Endothelial cell of umbilical vein (primary cell): Measurements from ENCODE around the gene CLEC16A. TPM values are rescaled to one million over a fixed set of nuclear protein-coding genes. Genes with fewer than 3 reads are reported as not detected.

Experiments
- BruUV-seq: library from RNA; stranded (reverse); fragments of 400-500 nt; replicated peaks from 2 replicates; lab custom pipeline; 2021; lab: Mats Ljungman, UMichigan
- CTCF ChIA-PET: fragments of 300-600, 350-600 bp; sonication (Branson Sonifier 250); formaldehyde crosslinking; loops from one replicate; lab custom pipeline; 2021; ENCODE audit warnings: antibody characterized with exemption, inconsistent platforms; lab: Charles Lee
- POLR2A ChIA-PET: fragments of 300-600, 350-600 bp; sonication (Branson Sonifier 250); formaldehyde crosslinking; loops from one replicate; lab custom pipeline; 2021; ENCODE audit warnings: antibody characterized with exemption, inconsistent platforms; lab: Charles Lee
- DNase-seq: peaks from one replicate; pipeline ENCODE4 v3.0.0-alpha.2; 2011; ENCODE audit warnings: low read depth, low spot score
- FAIRE-seq: peaks from 2 replicates; lab custom pipeline; 2011; peaks lifted over from hg19 to GRCh38; lab: Jason Lieb, UNC
- H2AFZ ChIP-seq: 2 replicates; pipeline ENCODE4 v1.6.0; 2012; ENCODE audit warnings: low read depth, low read length, control low read depth, inconsistent platforms
- H3K27ac ChIP-seq: 2 replicates; pipeline ENCODE4 v1.5.1; 2011; ENCODE audit warnings: low read depth, mild to moderate bottlenecking, control low read depth, low read length, moderate library complexity; ENCODE audit not compliant: insufficient read depth
- H3K27me3 ChIP-seq, 2 experiments: 2 replicates each; pipeline versions ENCODE4 v1.6.0 to v1.6.1; 2011; ENCODE audit warnings: low read length in 2 of 2, mixed read lengths in 1 of 2; ENCODE audit not compliant: control insufficient read depth in 2 of 2, insufficient read depth in 2 of 2
- H3K36me3 ChIP-seq, 2 experiments: 2 replicates in 1 of 2; 3 replicates in 1 of 2; pipeline ENCODE4 v1.5.1; 2011; ENCODE audit warnings: low read length in 2 of 2, mild to moderate bottlenecking in 1 of 2, moderate library complexity in 1 of 2; ENCODE audit not compliant: control insufficient read depth in 2 of 2, insufficient read depth in 2 of 2; ENCODE audit errors: extremely low read depth in 1 of 2
- H3K4me1 ChIP-seq: 3 replicates; pipeline ENCODE4 v1.5.1; 2011; ENCODE audit warnings: mild to moderate bottlenecking, low read length; ENCODE audit not compliant: control insufficient read depth, insufficient read depth; ENCODE audit errors: extremely low read depth
- H3K4me2 ChIP-seq: 2 replicates; pipeline ENCODE4 v1.6.1; 2011; ENCODE audit warnings: low read length, control low read depth, mixed read lengths; ENCODE audit not compliant: insufficient read depth
- H3K4me3 ChIP-seq, 3 experiments: fragments of 200-600 bp in 1 of 3; sonication (generic), shearing (Covaris generic) in 1 of 3; replicated peaks in 1 of 3; 2 replicates each; pipeline ENCODE4 v1.5.1; 2011 to 2016; ENCODE audit warnings: control low read depth in 3 of 3, low read length in 3 of 3, mild to moderate bottlenecking in 2 of 3, inconsistent platforms in 1 of 3, low read depth in 1 of 3, moderate library complexity in 1 of 3; ENCODE audit not compliant: insufficient read depth in 1 of 3
- H3K79me2 ChIP-seq: 2 replicates; pipeline ENCODE4 v1.6.0; 2012; ENCODE audit warnings: low read length, inconsistent platforms; ENCODE audit not compliant: control insufficient read depth, insufficient read depth
- H3K9ac ChIP-seq: replicated peaks from 2 replicates; pipeline ENCODE3; 2011; ENCODE audit warnings: low read length, control low read depth; ENCODE audit not compliant: insufficient read depth; ENCODE audit errors: extremely low read depth
- H3K9me1 ChIP-seq: replicated peaks from 3 replicates; pipeline ENCODE4 v1.6.0; 2011; ENCODE audit warnings: mild to moderate bottlenecking, low read length; ENCODE audit not compliant: control insufficient read depth, insufficient read depth; ENCODE audit errors: extremely low read depth
- H3K9me3 ChIP-seq: replicated peaks from 2 replicates; pipeline ENCODE4 v1.5.1; 2012; ENCODE audit warnings: low read length, inconsistent platforms; ENCODE audit not compliant: control insufficient read depth, insufficient read depth
- H4K20me1 ChIP-seq: replicated peaks from 2 replicates; pipeline ENCODE3; 2011; ENCODE audit warnings: mild to moderate bottlenecking, low read length; ENCODE audit not compliant: control insufficient read depth, insufficient read depth; ENCODE audit errors: extremely low read depth
- CTCF ChIP-seq, 2 donors: IDR thresholded peaks; 1 replicate in 1 of 2; 2 replicates in 1 of 2; pipeline ENCODE4 v1.5.1; 2011; ENCODE audit warnings: low read length in 2 of 2, mild to moderate bottlenecking in 2 of 2, moderate library complexity in 2 of 2, control low read depth in 1 of 2, inconsistent platforms in 1 of 2, low read depth in 1 of 2; ENCODE audit not compliant: insufficient read depth in 1 of 2; ENCODE audit errors: extremely low read depth in 1 of 2
- EZH2 ChIP-seq: IDR thresholded peaks from 2 replicates; pipeline ENCODE4 v1.6.1; 2012; ENCODE audit warnings: borderline replicate concordance, low read depth, mild to moderate bottlenecking, moderate library complexity, low read length, inconsistent platforms; ENCODE audit not compliant: severe bottlenecking
- FOS ChIP-seq: IDR thresholded peaks from 2 replicates; pipeline ENCODE4 v1.6.1; 2011; ENCODE audit warnings: mild to moderate bottlenecking, low read length, moderate library complexity, borderline replicate concordance; ENCODE audit not compliant: insufficient read depth
- GATA2 ChIP-seq: IDR thresholded peaks from 2 replicates; pipeline ENCODE4 v1.7.0; 2011; ENCODE audit warnings: low read depth, mild to moderate bottlenecking, moderate library complexity, mixed read lengths, low read length; ENCODE audit not compliant: insufficient read length, insufficient read depth
- JUN ChIP-seq: IDR thresholded peaks from 2 replicates; pipeline ENCODE4 v1.6.1; 2011; ENCODE audit warnings: borderline replicate concordance, low read depth; ENCODE audit not compliant: insufficient read length, insufficient read depth
- MAX ChIP-seq: IDR thresholded peaks from 2 replicates; pipeline ENCODE4 v1.6.1; 2011; ENCODE audit not compliant: insufficient read depth, insufficient read length
- MYC ChIP-seq: IDR thresholded peaks from one replicate; pipeline ENCODE4 v1.6.1; 2011; ENCODE audit warnings: mild to moderate bottlenecking, low read depth, low read length
- POLR2A ChIP-seq: IDR thresholded peaks from 2 replicates; pipeline ENCODE4 v1.6.1; 2012; ENCODE audit warnings: low read depth, mild to moderate bottlenecking, control low read depth, low read length
- POLR2AphosphoS5 ChIP-seq: IDR thresholded peaks from 2 replicates; pipeline ENCODE4 v1.6.1; 2012; ENCODE audit warnings: low read depth, mild to moderate bottlenecking, control low read depth, low read length, moderate library complexity; ENCODE audit not compliant: insufficient read depth
- dilution Hi-C: fragments of 300-500 bp; cut with MboI; formaldehyde crosslinking; loops from one replicate; pipeline ENCODE4 v1.15.0; 2019; ENCODE audit warnings: low sequenced_read_pairs; ENCODE audit not compliant: extremely low pct_ligation_motif_present
- intact Hi-C: fragments of 100-400 bp; cut with micrococcal nuclease; formaldehyde crosslinking; loops from one replicate; pipeline ENCODE4 v1.10.0; 2022
- polyA plus RNA-seq, 4 experiments: library from polyadenylated mRNA; depleted of rRNA in 3 of 4; stranded (reverse) in 3 of 4; unstranded in 1 of 4; fragments of >200 nt; gene quantifications; 2 replicates each; pipeline versions ENCODE4 v1.2.1 to v1.2.3, GENCODE V29; 2011 to 2012; ENCODE audit warnings: missing spikeins in 1 of 4
- total RNA-seq: library from RNA; stranded (reverse); gene quantifications from 2 replicates; pipeline ENCODE4 v1.2.3, GENCODE V29; 2021

Gene CLEC16A
- total and polyA plus RNA-seq, 2 donors (not counting 3 experiments of a cell fraction or from before 2014, with no cell fraction given) = 11.4 to 23.3 TPM

DNA sequence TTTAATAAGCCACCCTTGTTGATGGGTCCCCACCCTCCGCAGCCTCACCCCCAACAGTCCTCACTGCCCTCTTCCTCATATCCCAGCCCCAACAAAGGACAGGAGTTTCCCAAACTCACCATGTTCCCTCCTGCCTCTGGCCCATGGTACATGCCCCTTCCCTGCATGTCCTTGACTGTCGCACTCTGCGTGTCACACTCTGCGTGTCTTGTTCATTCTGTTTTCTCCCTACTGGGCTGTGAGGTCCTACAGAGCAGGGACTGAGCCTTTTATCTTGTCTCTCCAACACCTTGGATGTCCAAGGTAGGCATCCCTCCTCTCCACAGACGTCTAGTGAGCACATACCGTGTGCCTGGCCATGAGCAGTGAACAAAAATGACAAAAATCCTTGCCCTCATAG is 156.9 kb downstream of the CLEC16A start:
- DNase-seq (no peak), FAIRE-seq (no peak)
- Histone ChIP-seq H3K9ac (no peak overlapping the region), H3K9me1 (no peaks in the 10 kb centered on the region), H3K9me3 (no peaks in the 10 kb centered on the region), H3K4me1 (peaks cover 36% of the 10 kb centered on the region), H3K79me2 (no peaks in the 10 kb centered on the region), H3K27me3 (no peaks in the 10 kb centered on the region), H3K4me3 (no peak overlapping the region), H3K36me3 (no peaks in the 10 kb centered on the region), H4K20me1 (no peaks in the 10 kb centered on the region), H3K27ac (peak overlapping the region; percentile 63), H2AFZ (no peak overlapping the region), H3K4me2 (no peak overlapping the region)
- CTCF ChIA-PET = interaction anchor here (0.9 to 1.5 kb wide), 3 partner anchors 30 to 255 kb away, joined by 3 to 5 read pairs (median 3); no protein-coding TSS in a partner anchor
- TF ChIP-seq POLR2AphosphoS5 (no peak), JUN (no peak), FOS (no peak), CTCF (IDR thresholded peaks at IDR 0.05; ENCODE audit: extremely low read depth in 1 of 2, insufficient read depth in 1 of 2, low read depth in 1 of 2, low read length in 2 of 2) (no peak), MYC (no peak), GATA2 (no peak), EZH2 (no peak), POLR2A (no peak), MAX (no peak)
- BruUV-seq = no TSS peak
- intact Hi-C loops = loop anchor here (2.0 to 5.0 kb wide), 2 partner anchors 32 to 129 kb away; no protein-coding TSS in a partner anchor
- POLR2A ChIA-PET = interaction anchor here (1.2 kb wide), 1 partner anchor 155 kb away, joined by 3 read pairs; the partner anchor contains the start of gene SOCS1
- dilution Hi-C loops = no loop called here
